A204.1 (cell line): Measurements from ENCODE around the gene S100A16.
A peak's percentile ranks its signal among the peaks of the same experiment; 100 is the strongest.

Experiments
- FAIRE-seq: peaks from 2 replicates; lab custom pipeline; 2012; peaks lifted over from hg19 to GRCh38; lab: Jason Lieb, UNC

The S100A16 gene

DNA sequence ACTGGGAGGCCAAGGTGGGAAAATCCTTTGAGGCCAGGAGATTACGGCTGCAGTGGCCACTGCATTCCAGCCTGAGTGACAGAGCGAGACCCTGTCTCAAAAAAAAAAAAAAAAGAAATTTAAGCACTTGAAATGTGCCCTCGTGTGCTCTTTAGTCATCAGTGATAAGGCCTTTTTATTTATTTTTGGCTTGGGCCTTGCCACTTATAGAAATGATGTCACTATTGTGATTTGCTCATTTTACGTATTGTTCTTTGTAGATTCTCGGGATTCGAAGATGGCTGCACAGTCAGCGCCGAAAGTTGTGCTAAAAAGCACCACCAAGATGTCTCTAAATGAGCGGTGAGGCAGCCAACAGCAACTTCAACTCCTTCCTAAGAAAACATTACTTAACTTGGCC, 23.4 kb upstream of the S100A16 start:
- no peak for FAIRE-seq

DNA sequence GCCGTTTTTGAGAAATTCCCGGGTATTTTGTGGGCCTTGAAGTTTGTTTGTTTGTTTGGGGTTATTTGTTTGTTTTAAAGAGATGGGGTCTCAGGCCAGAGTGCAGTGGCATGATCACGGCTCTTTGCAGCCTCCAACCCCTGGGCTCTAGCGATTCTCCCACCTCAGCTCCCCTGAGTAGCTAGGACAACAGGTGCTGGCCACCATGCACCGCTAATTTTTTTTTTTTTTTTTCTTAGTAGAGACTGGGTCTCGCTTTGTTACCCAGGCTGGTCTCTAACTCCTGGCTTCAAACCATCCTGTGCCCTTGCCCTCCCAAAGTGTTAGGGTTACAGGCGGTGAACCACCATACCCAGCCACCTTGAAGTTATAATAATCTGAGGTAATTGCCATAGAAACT, 22.9 kb upstream of the S100A16 start:
- no peak for FAIRE-seq

DNA sequence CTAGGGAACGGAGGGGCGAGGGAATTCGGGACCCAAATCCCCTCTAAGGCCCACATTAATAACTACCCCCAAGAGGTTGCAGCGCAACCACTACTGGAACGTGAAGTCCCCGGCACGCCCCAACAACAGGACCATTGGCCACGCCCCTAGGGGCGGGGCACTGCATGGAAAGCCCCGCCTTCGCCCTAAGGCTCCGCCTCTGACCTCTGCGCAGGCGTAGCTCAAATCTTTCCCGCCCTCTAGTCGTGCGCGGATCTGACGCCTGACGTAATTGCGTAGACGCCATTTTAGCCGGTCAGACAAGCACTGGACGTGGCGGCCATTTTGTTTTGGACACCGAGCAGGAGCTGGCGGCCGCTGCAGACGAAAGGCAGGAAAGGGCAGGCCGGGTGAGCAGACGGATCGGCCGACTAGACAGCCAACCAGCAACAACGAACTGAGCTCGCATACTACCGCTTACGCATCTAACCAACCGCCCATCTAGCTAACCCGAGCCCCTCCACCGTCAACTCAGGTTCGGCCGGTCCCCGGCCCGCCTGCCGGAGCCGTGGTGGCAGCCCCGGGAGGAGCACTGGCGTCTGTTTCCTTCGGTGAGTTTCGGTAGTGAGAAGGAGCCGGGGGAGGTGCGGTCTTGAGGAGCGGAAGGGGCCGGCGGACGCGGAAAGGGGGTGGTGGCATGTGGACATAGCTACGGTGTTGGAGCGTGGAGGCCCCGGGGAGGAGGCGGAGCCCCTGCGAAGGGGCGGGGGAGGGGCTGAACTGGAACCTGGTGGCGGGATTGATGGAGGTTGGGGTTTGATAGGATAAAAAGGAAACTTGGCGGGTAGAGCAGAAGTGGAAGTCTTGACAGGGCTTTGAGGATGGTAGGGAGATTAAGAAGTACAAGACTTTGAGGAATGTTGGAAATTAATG, 21.1 kb upstream of the S100A16 start, which contains the start of gene CHTOP:
CHTOP (plus strand) TSS at position 313 of the 912 bp plus-strand sequence. CDS start 2,523 bp downstream, outside the sequence.
- FAIRE-seq = peak; percentile 90

DNA sequence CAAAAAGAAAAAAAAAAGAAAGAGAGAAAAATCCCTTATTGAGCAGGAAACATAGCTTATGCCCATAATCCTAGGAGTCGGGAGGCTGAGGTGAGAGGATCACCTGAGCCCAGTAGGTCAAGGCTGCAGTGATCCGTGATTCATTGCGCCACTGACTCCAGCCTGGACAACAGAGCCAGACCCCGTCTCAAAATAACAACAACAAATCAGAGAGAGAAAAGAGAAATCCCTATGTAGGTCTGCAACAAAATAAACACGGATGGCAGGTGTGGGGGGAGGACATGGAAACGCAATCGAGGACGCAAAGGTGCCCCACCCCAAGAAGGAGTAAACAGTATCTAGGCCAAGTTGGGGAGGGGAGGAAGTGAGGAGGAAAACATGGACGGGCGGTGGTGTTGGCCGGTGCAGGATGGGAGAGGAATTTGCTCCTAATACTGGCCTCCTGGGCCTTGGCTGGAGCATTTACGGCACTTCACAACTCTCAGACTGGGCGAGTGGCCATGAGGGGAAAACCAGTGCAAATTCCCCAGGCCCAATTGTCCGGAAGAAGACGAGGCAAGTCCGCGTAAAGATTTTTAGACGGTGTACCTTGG, 20.3 kb upstream of the S100A16 start:
- FAIRE-seq = no peak

DNA sequence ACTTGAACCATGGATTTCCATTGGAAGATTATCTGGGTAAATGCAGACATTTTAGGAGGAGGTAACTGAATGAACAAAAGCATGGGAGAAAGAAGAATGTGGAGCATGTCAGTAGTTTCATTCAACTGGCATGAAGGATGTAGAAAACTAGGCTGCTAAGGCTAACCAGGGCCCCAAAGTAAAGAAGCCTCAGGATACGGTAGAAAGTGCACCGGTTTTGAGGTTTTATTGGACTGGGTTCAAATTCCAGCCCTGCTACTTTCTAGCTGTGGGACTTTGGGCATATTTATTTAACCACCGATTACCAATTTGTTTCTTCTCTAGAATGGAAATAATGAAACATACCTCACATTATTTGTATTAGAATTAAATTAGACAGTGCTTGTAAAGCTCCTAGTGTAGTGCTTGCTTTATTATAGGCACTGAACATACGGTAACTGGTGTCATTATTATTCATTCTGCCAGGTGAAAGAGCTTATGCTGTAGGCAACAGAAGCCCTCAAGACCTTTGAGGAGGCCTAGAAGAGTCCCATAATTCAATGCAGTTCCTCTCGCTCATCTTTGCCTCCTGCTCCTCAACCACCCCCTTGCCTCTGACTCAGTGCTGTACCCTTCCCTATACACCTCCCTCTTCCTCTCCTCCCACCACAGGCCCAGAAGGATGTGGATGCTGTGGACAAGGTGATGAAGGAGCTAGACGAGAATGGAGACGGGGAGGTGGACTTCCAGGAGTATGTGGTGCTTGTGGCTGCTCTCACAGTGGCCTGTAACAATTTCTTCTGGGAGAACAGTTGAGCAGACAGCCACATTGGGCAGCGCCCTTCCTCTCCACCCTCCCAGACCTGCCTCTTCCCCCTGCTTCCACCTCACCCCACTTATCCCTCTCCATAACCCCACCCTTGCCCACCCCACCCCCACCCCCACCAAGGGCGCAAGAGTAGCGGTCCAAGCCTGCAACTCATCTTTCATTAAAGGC, 18.4 kb upstream of the S100A16 start:
- no peak for FAIRE-seq

DNA sequence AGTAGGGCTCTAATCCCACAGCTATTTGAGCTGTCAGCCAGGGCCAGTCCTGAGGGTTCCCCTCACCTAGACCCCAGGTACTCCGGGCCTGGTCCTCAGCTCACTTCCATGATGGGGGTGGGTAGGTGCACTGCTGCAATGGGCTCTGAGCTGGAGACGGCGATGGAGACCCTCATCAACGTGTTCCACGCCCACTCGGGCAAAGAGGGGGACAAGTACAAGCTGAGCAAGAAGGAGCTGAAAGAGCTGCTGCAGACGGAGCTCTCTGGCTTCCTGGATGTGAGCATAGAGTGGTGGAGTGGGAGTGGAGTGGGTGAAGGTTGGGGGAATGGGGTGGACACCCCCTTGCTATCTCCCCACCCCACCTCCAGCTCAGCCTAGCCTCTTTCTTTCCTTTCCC, 17.4 kb upstream of the S100A16 start:
- no peak for FAIRE-seq

DNA sequence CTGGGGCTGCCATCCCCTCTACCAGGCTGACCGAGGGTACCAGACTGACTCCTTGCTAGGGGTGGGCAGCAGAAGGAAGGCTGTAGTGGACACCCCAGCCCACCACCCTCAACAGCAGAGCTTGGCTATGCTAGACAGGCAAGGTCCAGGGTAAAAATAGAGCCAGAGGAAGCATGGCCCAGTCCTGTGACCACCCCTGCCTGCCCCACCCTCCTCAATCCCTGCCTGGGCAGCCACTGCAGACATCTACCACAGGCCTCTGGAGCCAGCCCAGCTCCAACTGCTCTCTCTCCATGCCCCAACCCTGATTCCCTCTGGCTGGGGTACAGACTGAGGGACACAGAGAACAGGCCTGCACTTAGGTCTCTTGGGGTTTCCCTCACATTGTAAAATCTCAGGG, 17.0 kb upstream of the S100A16 start:
- FAIRE-seq = no peak

DNA sequence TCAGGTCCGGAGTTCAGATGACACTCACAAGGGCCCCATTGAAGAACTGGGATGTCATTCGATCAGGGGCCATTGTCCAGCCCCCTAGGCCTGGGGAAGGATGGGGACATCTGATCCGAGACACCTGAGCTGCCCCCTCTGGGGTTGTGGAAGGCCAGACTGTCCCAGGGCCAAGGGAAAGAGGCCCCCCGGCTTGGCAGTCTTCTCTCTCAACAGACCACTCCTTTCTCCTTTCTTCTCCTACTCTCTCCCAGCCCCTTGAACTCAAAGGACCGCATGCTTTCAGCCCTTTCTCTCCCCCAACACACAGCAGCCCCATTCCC, 16.4 kb upstream of the S100A16 start:
- FAIRE-seq = no peak

DNA sequence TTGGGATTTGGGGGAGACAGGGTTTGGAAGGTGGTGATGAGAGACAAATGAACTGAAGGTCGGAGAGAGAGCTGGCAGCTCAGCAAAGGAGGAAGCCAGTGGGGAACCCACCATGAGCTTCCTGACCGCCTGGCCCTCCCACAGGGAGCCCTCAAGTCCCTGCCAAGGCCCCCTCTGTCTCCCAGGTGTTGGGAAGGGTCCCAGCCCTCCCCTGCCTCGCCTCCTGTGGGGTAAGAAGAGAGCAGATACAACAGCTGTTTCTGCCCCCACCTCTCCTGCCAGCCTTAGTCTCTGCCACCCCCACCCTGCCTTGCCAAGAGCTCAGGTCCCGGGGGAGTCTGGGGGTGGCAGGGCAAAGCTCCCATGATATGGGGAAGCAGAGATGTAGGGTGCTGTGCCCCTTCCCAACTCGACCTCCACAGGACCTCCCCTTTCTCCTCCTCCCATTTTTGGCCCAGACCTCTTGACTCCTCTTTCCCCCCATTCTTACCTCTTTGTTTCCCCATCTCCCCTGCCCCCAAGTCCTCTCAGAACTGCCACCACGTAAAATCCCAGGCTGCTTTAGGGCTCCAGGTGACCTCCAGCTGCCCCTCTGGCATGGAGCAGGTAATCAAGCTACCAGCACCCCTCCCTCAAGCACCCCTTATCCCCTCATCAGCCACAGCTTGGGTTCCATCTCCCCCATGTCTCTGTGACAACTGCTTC, 15.9 kb upstream of the S100A16 start:
- FAIRE-seq = no peak

DNA sequence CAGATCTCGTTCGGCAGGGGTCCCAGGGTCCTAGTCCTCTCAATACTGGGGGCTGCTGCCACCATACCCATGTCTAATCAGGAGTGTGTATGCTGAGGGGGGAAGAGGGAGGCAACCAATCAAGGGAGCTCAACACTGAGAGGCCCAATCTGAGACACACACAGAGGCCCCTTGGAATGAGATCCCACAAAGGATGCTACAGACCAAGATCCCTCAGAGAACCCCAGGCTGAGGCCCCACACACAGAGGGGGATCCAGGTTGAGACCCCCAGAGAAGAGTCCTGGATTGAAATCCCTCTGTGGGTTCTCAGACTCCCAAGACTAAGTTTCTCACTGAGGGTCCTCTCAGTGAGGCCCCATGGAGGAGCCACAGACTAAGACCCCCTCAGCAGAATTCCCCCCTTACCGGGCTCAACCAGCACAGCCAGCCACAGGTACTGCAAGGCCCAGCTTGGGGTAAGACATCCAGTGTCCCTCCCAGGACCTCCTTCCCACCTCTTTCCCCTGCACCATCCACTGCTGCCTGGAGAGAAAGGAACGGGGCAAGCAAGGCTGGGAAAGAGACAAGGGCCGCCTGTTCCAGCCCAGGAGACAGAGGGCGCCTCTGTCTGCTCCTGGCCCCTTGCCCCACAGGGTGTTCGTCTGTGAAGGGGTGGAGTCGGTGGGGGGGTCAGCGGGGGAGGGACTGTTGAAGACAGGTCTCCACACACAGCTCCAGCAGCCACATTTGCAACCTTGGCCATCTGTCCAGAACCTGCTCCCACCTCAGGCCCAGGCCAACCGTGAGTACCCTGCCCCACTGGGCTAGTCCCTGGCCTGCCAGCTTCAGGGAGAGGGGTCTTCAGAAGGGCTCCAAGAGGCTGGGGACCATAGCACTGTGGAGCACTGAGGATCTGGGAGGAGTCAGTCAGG, 15.0 kb upstream of the S100A16 start, which contains the start of gene S100A1:
S100A1 (plus strand) TSS at position 720 of the 912 bp plus-strand sequence. CDS start 2,088 bp downstream, outside the sequence.
- peak; percentile 9 for FAIRE-seq

DNA sequence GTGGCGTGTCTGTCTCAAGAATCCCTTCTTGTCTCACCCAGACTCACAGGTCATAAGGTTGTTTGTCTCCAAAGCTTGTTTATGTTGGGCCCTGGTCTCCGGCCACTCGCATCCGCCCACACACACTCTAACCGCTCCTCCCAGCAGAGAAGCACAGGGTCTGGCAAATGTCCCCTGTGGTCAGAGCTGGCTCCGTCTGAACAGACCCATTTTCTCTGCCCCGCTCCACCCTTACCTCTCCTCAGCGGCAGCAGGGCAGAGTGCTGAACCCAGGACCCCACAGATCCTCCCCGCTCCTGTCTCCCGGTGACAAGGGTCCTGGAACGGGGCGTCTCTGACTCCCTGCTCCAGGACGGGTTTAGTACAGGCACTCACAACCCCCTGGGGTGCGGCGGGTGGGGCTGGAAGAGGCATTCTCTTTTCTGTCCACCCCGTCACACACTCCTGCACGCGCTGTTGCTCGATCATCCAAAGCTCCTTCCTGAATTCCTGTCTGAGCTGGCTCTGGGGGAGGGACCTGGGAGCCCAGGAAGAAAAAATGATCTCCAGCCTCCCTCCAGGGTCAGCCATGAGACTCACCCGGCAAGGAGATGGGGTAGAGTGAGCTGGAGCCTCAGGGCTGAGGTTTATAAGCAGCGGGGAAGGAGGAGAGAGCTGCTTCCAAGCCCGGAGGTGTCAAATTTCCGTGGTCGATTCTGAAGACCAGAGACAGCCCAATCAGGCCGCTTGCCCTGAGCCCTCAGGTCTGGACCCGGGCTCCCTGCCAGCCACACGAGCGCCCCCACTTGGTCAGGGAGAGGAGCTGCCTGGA, 14.2 kb upstream of the S100A16 start, which contains the start of gene S100A13:
S100A13 (minus strand) TSS at position 602 of the 811 bp plus-strand sequence. CDS start 1,033 bp downstream, outside the sequence.
- FAIRE-seq = peak; percentile 84

DNA sequence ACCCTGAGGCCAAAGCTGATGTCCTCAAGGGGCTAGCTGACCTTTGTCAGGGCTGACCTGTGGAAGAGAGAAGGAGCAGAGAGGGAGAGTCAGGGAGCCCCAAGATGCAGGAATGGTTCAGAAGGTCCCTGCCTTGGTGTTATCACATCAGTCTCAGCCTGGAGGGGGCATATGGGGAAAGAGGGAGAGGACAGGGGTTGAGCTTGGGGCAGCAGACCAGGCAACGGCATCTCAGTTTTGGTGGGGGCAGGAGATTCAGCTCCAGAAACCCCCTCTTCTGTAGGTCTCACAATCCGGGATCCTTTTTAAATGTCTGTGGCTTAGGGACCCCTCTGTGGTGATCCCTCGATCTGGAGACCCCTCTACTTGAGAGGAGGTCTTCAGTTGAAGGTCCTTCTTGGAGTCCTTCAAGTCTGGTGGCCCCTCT, 13.6 kb upstream of the S100A16 start:
- FAIRE-seq = no peak

DNA sequence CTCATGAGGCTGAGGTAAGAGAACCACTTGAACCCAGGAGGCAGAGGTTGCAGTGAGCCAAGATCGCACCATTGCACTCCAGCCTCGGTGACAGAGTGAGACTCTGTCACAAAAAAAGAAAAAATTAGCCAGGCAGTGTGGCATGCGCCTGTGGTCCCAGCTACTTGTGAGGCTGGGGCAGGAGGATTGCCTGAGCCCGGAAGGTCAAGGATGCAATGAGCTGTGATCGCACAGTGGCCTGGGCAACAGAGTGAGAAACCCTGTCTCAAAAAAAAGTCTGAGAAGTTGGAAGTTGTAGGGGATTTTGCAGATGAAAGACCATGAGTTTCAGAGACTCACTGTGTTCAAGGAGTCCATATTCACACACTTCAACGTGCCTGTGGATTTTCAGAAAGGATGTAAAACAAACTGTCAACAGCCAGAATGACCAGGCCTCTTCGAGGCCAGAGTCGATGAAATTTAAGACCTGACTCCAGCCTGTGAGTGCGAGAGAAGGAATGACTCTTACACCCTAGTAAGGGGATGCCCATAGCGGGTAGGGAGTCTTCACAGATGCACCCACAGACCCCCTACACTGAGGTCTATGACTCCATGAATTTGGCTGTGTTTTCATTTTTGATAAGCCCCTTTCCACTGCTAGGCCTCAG, 12.2 kb upstream of the S100A16 start:
- no peak for FAIRE-seq

DNA sequence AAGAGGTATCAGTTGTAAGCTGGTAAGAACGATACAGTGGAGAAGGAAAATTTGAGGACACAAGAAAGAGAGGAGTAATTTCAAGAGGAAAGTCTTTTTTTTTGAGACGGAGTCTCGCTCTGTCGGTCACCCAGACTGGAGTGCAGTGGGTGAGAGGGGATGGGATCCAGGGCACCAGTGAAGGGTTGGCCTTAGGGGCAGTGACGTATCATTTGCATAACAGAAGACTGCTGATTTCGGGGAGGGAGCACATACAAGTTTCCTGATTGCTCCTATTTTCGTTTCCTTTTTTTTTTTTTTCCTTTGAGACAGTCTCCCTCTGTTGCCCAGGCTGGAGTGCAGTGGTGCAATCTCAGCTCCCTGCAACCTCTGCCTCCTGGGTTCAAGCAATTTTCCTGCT, 10.2 kb upstream of the S100A16 start:
- no peak for FAIRE-seq

DNA sequence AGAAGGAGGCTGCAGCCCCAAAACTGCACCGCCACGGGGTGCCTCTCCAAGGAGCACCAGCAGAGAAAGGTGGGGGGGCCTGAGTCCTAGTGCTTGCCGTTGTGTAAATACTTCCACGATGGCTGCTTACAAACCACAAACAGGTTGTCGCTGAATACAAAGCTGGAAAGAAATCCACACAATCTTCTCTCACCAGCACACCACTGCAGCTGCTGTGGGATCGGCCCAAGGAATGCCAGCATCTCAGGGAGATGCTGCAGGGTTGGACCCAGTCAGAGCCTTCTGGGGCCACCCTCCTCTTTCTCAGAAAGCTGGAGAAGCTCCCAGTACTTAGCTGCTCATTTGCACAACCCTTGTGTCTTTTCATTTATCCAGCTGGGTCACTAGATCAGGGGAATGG, 6.2 kb upstream of the S100A16 start:
- FAIRE-seq = no peak

DNA sequence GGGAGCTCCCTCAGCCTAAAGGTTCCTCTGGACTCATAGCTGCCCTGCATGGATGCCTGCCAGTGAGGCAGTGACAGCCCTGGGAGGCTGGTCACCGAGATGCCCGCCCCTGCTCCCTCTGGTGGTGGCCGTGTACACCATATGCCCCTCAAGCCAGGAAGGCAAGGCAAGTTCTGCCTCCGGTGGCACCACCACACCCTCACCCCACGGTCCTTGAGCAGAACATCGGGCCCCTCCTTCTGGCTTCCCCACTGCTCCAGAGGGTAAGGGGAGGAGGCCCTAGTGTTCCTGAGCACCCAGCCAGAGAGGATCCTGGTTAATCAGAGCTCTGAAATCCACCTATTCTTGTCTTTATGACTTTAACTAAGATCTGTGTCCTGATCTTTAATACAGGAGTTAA, 4.7 kb upstream of the S100A16 start:
- FAIRE-seq = no peak

DNA sequence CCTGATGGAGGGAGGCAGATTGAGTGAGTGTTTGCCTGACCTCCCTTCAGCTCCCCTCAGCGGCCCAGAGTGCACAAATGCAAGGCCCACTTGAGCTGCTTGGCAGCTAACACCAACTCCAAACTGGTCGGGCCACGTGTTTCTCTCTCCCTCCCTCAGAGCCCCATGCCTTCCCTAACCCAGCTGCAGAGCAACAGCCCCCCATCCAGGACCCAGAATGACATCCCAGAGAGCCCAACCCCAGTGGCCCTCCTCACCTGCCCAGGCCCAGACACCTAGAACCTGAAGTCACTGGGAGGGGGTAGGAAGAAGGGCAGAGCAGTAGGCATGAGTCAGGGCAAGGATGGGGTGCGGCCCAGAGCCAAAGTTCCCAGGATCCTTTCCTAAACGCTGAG, 4.0 kb upstream of the S100A16 start:
- no peak for FAIRE-seq

DNA sequence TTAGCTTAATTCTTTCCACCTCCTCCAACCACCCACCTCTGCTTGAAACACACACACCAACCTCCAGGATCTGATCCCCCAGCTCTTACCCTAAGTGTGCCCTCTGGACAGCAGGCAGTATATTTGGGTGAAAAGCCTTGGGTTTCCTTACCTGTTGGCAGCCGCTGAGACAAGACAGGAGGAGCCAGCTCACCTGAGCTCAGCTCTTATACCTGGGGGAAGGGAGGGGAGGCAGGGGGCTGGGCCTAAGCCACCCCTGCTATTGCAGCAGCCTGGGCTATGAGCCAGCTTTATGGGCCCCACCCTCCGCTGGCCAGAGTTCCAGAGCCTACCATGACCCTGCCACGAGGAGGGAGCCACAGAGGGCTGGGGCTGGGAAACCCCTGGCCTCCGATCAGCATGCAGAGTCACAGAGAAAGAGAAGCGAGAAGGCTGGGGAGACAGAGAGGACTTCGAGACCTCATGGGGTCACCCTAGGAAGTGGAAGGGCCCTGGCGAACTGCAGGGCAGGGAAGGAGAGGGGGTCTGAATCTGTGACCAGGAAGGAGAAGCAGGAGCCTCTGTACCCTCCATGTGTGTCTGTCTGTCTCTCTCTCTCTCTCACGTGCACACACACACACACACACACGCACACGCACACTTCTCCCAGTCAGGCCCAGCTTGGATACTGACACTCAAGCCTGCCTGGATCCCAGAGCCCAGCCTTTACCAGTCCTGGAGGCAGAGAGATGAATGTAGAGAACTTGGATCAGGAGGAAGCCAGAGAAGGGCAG, 3.4 kb upstream of the S100A16 start, which contains the start of gene S100A14:
S100A14 (minus strand) TSS at position 182 of the 773 bp plus-strand sequence. CDS start 467 bp downstream, outside the sequence.
- FAIRE-seq = no peak
